Gastroesophageal sphincter (tissue), 3 donors: ENCODE measurements around the gene BTG1.

Source experiments
- CTCF ChIP-seq, 4 experiments: fragments of 200-600 bp in 2 of 4; fragments of 450-650 bp in 2 of 4; sonication (generic) in 1 of 4; IDR thresholded peaks; one replicate each; pipeline ENCODE4 v1.5.1; 2017 to 2019; ENCODE audit warnings: antibody characterized with exemption in 4 of 4, mild to moderate bottlenecking in 2 of 4, moderate library complexity in 2 of 4
- EP300 ChIP-seq: sonication (generic); formaldehyde crosslinking; IDR thresholded peaks from one replicate; pipeline ENCODE4 v1.6.1; 2017; ENCODE audit warnings: antibody characterized with exemption, mild to moderate bottlenecking
- POLR2A ChIP-seq, 2 donors: fragments of 450-650 bp; IDR thresholded peaks; one replicate each; pipeline ENCODE4 v1.6.1; 2017; ENCODE audit warnings: antibody characterized with exemption in 2 of 2, mild to moderate bottlenecking in 2 of 2, moderate library complexity in 1 of 2
- POLR2AphosphoS5 ChIP-seq: sonication (generic); formaldehyde crosslinking; IDR thresholded peaks from one replicate; pipeline ENCODE4 v1.6.1; 2017; ENCODE audit warnings: antibody characterized with exemption

GRCh38 chr12:92164712-92165111 is 19.1 kb upstream of the BTG1 start:
- TF ChIP-seq CTCF (IDR thresholded peaks at IDR 0.05) = no peak
- TF ChIP-seq POLR2A (IDR thresholded peaks at IDR 0.05) = no peak
- no peak for TF ChIP-seq EP300
- TF ChIP-seq POLR2AphosphoS5 = no peak
